ENCODE results near the gene ZNF407. TPM values are rescaled to one million over a fixed set of nuclear protein-coding genes. Genes with fewer than 3 reads are reported as not detected.

The ZNF407 gene
- total and polyA plus RNA-seq, 9 donors = 5.3 to 22.3 (median 18.7) TPM

GRCh38 chr18:74806700-74807416 lies 209.2 kb downstream of the ZNF407 start:
- intact Hi-C loops (cut with DNase I) = no loop called here
- H3K27me3 ChIP-seq = no peaks in the 10 kb centered on the region
- TF ChIP-seq CTCF (IDR thresholded peaks at IDR 0.05) (no peak), EP300 (IDR thresholded peaks at IDR 0.05) (no peak), POLR2A (IDR thresholded peaks at IDR 0.05) (no peak)
- DNase-seq = no peak
- no peaks in the 10 kb centered on the region for H3K36me3 ChIP-seq
- no peak overlapping the region for H3K27ac ChIP-seq
- no peak overlapping the region for H3K4me3 ChIP-seq
- H3K4me1 ChIP-seq (ENCODE audit: insufficient read depth) = no peaks in the 10 kb centered on the region
- 94 to 96% (median 95%) methylated on average over 7 of the region's 7 CpGs for WGBS, 3 donors
- no peaks in the 10 kb centered on the region for H3K9me3 ChIP-seq

GRCh38 chr18:74817576-74817975 lies 219.9 kb downstream of the ZNF407 start:
- H3K4me3 ChIP-seq = no peak overlapping the region
- intact Hi-C loops (cut with DNase I) = no loop called here
- no peaks in the 10 kb centered on the region for H3K9me3 ChIP-seq

GRCh38 chr18:74818516-74819175 lies 221.0 kb downstream of the ZNF407 start:
- WGBS, 3 donors = 54 to 78% (median 72%) methylated on average over 4 of the region's 4 CpGs
- H3K9me3 ChIP-seq = no peaks in the 10 kb centered on the region
- no peak overlapping the region for H3K27ac ChIP-seq
- no peaks in the 10 kb centered on the region for H3K27me3 ChIP-seq
- no peaks in the 10 kb centered on the region for H3K4me1 ChIP-seq (ENCODE audit: insufficient read depth)
- intact Hi-C loops (cut with DNase I) = no loop called here
- no peaks in the 10 kb centered on the region for H3K36me3 ChIP-seq
- no peak for TF ChIP-seq EP300 (IDR thresholded peaks at IDR 0.05)
- no peak for TF ChIP-seq CTCF (IDR thresholded peaks at IDR 0.05)
- TF ChIP-seq POLR2A (IDR thresholded peaks at IDR 0.05) = no peak
- DNase-seq = no peak
- H3K4me3 ChIP-seq = no peak overlapping the region

More at GRCh38 chr18:74817576-74817975, 219.9 kb downstream of the ZNF407 start:
- DNase-seq = no peak
- TF ChIP-seq EP300 (IDR thresholded peaks at IDR 0.05) = no peak
- TF ChIP-seq POLR2A (IDR thresholded peaks at IDR 0.05) = no peak
- no peak for TF ChIP-seq CTCF (IDR thresholded peaks at IDR 0.05)
- Histone ChIP-seq H3K27me3 (no peaks in the 10 kb centered on the region), H3K4me1 (ENCODE audit: insufficient read depth) (no peaks in the 10 kb centered on the region), H3K27ac (no peak overlapping the region), H3K36me3 (no peaks in the 10 kb centered on the region)
- 89 to 96% (median 94%) methylated on average over 2 of the region's 2 CpGs for WGBS, 3 donors

- Histone ChIP-seq H3K27ac (no peak overlapping the region), H3K4me3 (no peak overlapping the region), H3K27me3 (no peaks in the 10 kb centered on the region), H3K36me3 (no peaks in the 10 kb centered on the region), H3K9me3 (no peaks in the 10 kb centered on the region), H3K4me1 (ENCODE audit: insufficient read depth) (no peaks in the 10 kb centered on the region)
- DNase-seq = no peak
- 84 to 86% (median 85%) methylated on average over 7 of the region's 7 CpGs for WGBS, 3 donors
- intact Hi-C loops (cut with DNase I) = no loop called here
- TF ChIP-seq POLR2A (IDR thresholded peaks at IDR 0.05) (no peak), EP300 (IDR thresholded peaks at IDR 0.05) (no peak), CTCF (IDR thresholded peaks at IDR 0.05) (no peak)
These were observed 221.9 kb downstream of the ZNF407 start for GRCh38 chr18:74819433-74820059.
